Motor neuron (in vitro differentiated cells): ENCODE data around the gene GTF2A1L. TPM values are rescaled to one million over a fixed set of nuclear protein-coding genes. Genes with fewer than 3 reads are reported as not detected.
A peak's percentile ranks its signal among the peaks of the same experiment; 100 is the strongest.

Experiments
- ATAC-seq, 8 experiments: fragments of 200-7000 bp; cut with Tn5 transposase; replicated peaks in 6 of 8; 2 replicates each; pipeline ENCODE4 v1.8.0; 2021; ENCODE audit warnings: mild to moderate bottlenecking in 8 of 8, moderate library complexity in 8 of 8
- H3K27ac ChIP-seq, 2 donors: fragments of 250-450 bp; sonication (Bioruptor Pico); 2 replicates each; pipeline ENCODE4 v1.9.0; 2021; ENCODE audit warnings: antibody characterized with exemption in 2 of 2, mild to moderate bottlenecking in 2 of 2, moderate library complexity in 1 of 2
- H3K4me1 ChIP-seq, 2 donors: fragments of 250-450 bp; sonication (Bioruptor Pico); replicated peaks in 1 of 2; 2 replicates each; pipeline ENCODE4 v1.6.1; 2021; ENCODE audit warnings: antibody characterized with exemption in 2 of 2, mild to moderate bottlenecking in 2 of 2, moderate library complexity in 1 of 2
- H3K4me3 ChIP-seq, 5 donors: fragments of 250-450 bp; sonication (Bioruptor Pico); 2 replicates each; pipeline ENCODE4 v1.9.0; 2021; ENCODE audit warnings: antibody characterized with exemption in 5 of 5, mild to moderate bottlenecking in 5 of 5, moderate library complexity in 4 of 5
- WGBS, 10 experiments: fragments of 450-650 bp; shearing (Covaris generic); methylation state at CpG; one replicate each; pipeline ENCODE4 v1.0.0; 2022; 5-methylcytosine and 5-hydroxymethylcytosine counted together
- in situ Hi-C, 9 experiments: fragments of 400-800 bp; cut with MboI; loops; one replicate each; pipeline ENCODE4 v1.15.0; 2021; ENCODE audit warnings: low sequenced_read_pairs in 9 of 9, low pct_unique_long_range_greater_than_20kb in 2 of 9; ENCODE audit not compliant: unreplicated experiment in 9 of 9
- total RNA-seq, 8 experiments: library from RNA; unstranded; fragments of 300-600 nt; gene quantifications; 2 replicates each; pipeline versions ENCODE4 v1.2.3 to v1.2.4, GENCODE V29; 2022

GTF2A1L gene
- total RNA-seq, 8 experiments from 2014 or later = 0.54 to 19.0 (median 0.99) TPM

- in situ Hi-C loops = loop anchor here in 1 of 9 experiments (25.0 kb wide), 1 partner anchor 116 kb away; the partner anchor contains the start of gene GTF2A1L
- Histone ChIP-seq H3K27ac (no peak overlapping the region), H3K4me3 (no peak overlapping the region), H3K4me1 (peaks cover 23 to 57% of the 10 kb centered on the region in 2 donors)
- 50 to 100% (median 83%) methylated on average over 1 to 2 of the region's 2 CpGs; no CpG with 5 or more reads in 1 of the 10 experiments for WGBS, 10 experiments
- peak in 1 of 8 experiments; percentile 3 for ATAC-seq
Measured at GRCh38 chr2:48728295-48728694, 110.6 kb downstream of the GTF2A1L start.

- ATAC-seq = peak in 5 of 8 experiments; percentile 61 to 86 (median 67)
- Histone ChIP-seq H3K4me3 (no peak overlapping the region), H3K4me1 (peaks cover 29 to 62% of the 10 kb centered on the region in 2 donors), H3K27ac (peak overlapping the region in 1 of 2 donors; percentile 50)
- in situ Hi-C loops = loop anchor here in 1 of 9 experiments (25.0 kb wide), 1 partner anchor 117 kb away; the partner anchor contains the start of gene GTF2A1L
Measured at GRCh38 chr2:48728840-48729239, 111.2 kb downstream of the GTF2A1L start.

Other genes starting within 250 kb of the GTF2A1L start
- gene PPP1R21, start 177.1 kb upstream of the GTF2A1L start, total RNA-seq = 10 to 100 TPM; 13.8 to 46.2 (median 22.9) TPM
- 10 to 100 TPM in 3 of 8 experiments, 1 to 10 TPM in 5; 3.3 to 70.9 (median 8.5) TPM for gene STON1, start 87.7 kb upstream of the GTF2A1L start, total RNA-seq
- 1 to 10 TPM in 2 of 8 experiments, under 1 TPM in 5, not detected in 1; 0.27 to 2.8 (median 0.78) TPM for gene LHCGR, start 137.9 kb downstream of the GTF2A1L start, total RNA-seq